HG03342 (cell line): Measurements from ENCODE around the gene PXMP4.
A peak's percentile ranks its signal among the peaks of the same experiment; 100 is the strongest.

Experiments
- ATAC-seq: cut with Tn5 transposase; IDR thresholded peaks from one replicate; pipeline ENCODE4 v1.9.1; 2021; ENCODE audit warnings: mild to moderate bottlenecking, moderate library complexity; ENCODE audit not compliant: unreplicated experiment

Gene PXMP4

GRCh38 chr20:33732166-33732970 is 12.3 kb upstream of the PXMP4 start:
- ATAC-seq: peak; percentile 58

DNA sequence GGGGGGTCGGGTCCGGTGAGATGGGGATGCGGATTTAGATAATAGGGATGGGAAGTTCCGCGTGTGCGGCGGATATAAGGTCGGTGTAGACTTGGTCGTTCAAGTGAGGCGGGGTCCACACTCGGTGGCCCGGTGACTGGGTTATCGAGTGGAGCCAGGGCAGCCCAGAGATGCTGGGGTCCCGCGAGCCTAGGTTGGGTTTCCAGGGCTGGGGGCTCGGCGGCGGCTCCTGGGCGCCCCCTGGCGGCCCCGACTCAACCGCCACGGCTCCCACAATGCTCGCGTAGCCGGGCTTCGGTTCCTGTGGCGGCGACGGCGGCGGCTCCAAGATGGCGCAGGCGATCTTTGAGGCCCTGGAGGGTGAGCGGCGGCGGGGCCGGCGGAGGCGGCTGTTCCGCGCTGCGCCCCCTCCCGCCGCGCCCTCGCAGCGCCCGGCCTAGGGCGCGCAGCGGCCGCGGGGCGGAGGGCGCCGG is 11.6 kb upstream of the PXMP4 start, which contains the start of gene ZNF341:
ZNF341 (plus strand) TSS at position 304 of the 473 bp plus-strand sequence; CDS start at position 330, 26 bp downstream.
- peak; percentile 78 for ATAC-seq

DNA sequence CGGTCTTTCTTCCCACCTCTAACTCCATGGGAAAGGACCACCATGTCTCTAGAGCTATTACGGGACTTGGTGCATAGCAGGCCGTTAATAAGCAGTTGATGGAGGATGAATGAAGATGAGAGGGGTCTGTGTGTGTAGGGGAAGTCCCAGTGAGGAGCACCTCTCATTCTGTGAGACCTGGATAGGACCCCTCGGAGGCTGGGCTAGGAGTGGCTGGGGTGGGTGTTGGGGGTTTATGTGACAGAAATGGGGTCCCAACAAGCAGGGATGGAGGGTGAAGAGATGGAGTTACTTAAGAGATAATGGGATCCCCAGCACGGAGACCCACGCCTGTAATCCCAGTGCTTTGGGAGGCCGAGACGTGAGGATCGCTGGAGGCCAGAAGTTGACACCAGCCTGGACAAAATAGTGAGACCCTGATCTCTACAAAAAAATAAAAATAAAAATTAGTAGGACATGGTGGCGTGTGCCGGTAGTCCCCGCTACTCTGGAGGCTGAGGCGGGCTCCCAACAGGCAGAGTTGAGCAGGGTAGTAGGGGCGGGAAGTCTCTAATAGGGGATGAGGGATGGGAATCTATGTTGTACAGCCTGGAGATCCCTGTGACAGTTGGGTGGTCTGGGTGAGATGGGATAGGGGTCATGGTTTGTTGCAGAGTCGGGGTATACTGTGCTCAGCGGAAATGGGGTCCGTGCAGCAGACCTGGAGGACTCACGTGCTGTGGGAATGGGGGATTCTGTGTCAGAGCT is 11.0 kb upstream of the PXMP4 start:
- ATAC-seq: no peak

DNA sequence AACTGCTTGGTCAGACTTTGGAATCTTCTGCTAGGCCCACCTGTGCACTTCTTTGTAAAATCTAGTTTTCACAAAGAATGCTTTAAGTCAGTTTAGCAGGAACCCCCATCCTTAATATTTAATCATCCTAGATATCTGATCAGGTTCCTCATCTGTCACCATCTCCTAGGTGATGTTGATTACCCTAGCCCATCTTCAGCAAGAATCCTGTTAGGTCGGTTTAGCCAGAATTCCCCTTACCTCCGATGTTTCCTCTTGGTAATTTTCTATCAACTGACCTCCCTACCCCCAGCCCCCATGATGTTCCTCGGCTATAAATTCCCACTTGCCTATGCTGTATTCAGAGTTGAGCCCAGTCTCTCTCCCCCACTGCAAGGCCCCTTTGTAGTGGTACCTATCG is 9.0 kb upstream of the PXMP4 start:
- ATAC-seq: no peak

DNA sequence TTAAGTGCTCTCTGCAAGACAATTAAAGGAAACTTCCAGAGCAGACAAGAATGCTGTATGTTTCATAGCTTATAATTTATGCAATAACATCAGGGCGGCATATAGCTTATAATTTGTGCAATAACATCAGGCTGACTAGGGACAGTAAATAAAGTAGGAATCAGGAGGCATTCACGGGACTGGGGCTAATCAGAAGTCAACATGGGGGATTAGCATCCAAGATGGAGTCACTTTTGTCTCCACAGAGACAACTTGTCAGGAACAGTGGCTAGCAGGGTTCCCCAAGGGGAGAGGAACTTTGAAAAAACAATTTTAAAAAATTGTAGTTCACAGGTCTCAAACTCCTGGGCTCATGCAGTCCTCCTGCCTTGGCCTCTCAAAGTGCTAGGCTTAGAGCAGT is 8.4 kb upstream of the PXMP4 start:
- no peak for ATAC-seq

DNA sequence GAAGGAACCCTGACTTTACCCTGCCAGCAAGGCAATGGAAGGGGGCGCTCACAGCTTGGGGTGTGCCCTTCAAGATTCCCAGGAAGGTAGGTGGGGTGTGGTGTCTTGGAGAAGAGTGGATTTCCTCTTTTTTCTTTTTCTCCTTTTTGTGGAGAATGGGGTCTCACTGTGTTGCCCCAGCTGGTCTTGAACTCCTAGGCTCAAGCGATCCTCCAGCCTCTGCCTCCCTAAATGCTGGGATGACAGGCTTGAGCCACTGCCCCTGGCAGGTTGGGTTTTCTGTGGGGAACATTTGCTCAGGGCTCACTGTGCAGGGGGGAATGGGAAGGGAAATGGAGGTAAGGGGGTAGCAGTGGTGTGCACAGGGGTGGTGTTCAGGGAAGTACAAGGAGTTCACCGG is 7.7 kb upstream of the PXMP4 start:
- ATAC-seq: no peak

GRCh38 chr20:33727115-33727479 is 7.0 kb upstream of the PXMP4 start:
- ATAC-seq: no peak

- no peak for ATAC-seq
These were observed 5.6 kb upstream of the PXMP4 start for GRCh38 chr20:33725607-33726264.

- ATAC-seq: no peak
These were observed 4.5 kb upstream of the PXMP4 start for GRCh38 chr20:33724439-33725094.

GRCh38 chr20:33721391-33722140 is 1.5 kb upstream of the PXMP4 start:
- no peak for ATAC-seq

GRCh38 chr20:33719277-33719988 is 677 bp downstream of the PXMP4 start:
- ATAC-seq: no peak

- ATAC-seq: no peak
These were observed 3.6 kb downstream of the PXMP4 start for GRCh38 chr20:33716498-33716897.

- ATAC-seq: no peak
These were observed 6.2 kb downstream of the PXMP4 start for GRCh38 chr20:33713865-33714367.

- no peak for ATAC-seq
These were observed 8.7 kb downstream of the PXMP4 start for GRCh38 chr20:33711446-33711738.

DNA sequence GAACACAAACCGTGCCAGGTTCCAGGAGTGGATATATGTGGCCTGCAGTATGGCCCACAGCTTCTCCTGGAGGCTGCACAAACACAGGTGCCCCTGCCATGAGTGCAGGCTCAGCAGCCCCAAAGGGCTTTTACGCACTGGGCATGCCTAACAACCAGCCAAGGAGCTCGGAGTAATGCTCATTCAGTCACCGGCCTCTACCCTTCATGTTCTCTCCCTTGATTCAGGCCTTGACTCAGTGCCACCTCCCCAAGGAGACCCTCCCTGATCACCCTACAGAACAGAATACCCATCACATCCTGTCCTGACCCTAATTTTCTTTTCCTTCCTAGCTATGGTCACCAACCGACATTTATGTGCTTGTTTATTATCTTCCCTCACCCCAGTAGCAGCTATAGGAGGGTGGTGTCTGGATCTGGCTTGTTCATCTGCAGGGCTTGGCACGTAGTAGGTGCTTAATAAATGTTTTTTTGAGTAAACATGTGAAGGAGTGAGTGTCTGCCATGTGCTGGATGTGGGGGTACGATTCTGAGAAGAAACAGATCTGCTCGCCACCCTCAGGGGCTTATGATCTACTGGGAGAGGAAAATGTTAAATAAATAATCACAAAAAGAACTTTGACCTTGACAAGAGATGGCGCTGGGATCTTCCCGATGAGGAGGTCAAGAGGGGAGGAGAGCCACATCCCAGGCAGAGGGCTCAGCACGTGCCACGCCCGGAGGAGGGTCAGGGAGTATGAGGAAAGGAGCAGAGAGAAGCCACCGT is 9.2 kb downstream of the PXMP4 start:
- ATAC-seq: no peak

DNA sequence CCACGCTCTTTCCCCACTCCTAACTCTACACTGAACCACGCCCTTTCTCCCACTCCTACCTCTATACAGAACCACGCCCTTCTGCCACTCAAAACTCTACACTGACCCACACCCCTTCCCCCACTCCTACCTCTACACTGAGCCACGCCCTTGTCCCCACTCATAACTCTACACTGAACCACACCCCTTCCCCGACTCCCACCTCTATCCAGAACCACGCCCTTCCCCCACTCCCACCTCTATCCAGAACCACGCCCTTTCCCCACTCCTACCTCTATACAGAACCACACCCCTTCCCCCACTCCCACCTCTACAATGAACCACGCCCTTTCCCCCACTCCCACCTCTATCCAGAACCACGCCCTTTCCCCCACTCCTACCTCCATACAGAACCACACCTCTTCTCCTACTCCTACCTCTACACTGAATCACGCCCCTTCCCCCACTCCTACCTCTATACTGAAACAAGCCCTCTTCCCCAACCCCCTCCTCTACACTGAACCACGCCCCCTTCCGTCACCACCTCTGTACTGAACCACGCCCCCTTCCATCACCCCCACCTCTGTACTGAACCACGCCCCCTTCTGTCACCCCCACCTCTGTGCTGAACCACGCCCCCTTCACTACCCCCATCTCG is 10.1 kb downstream of the PXMP4 start:
- ATAC-seq: no peak

DNA sequence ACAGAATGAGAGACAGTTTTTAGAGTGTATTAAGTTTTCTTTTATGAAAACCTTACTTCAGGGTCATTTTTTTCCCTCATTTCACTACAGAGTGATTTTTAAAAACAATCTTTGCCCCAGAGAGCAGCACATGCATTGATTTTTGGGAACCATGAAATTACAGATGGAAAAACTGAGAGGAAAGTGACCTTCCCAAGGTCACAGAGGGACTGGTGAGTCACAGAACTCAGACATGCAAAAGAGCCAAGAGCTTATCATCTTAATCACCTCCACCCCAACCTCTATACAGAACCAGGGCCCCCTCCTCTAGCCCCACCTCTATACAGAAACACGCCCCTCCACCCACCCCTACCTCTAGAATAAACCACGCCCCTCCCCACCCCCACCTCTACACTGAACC is 10.7 kb downstream of the PXMP4 start:
- ATAC-seq: no peak

DNA sequence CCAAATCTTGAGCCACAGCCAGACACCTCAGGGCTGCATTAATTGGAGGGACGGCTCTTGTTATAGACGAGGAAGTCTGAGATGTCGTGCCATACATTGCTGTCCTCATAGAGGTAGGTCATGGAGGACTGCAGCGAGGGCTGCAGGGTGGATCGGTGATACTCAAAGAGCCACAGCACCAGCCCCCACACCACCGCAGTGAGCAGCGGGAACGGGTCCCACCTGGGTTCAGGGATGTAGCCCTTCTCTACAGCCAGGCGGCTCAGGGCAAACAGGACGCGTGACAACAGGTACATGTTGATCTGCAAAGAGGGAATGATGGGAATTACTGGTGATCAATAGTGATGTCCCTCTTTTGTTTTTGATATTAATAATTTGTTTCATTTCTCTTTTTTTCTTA is 12.4 kb downstream of the PXMP4 start:
- ATAC-seq: no peak
